HEK293 (cell line): ENCODE measurements around the gene ARCN1.

Source experiments
- CTCF ChIA-PET: fragments of 350-600 bp; formaldehyde crosslinking; extraction: SDS; loops from one replicate; lab custom pipeline; 2021; ENCODE audit warnings: antibody characterized with exemption; lab: Yijun Ruan, JAX
- POLR2A ChIA-PET: fragments of 300-600 bp; formaldehyde crosslinking; extraction: SDS; loops from one replicate; lab custom pipeline; 2020; ENCODE audit warnings: antibody characterized with exemption, inconsistent platforms; lab: Yijun Ruan, JAX
- H3K27ac ChIP-seq: fragments of 200-500 bp; sonication (Bioruptor generic); 2 replicates; pipeline ENCODE4 v1.5.1; 2014; ENCODE audit warnings: low read depth, low read length, control low read depth, inconsistent platforms; ENCODE audit errors: extremely low read depth
- H3K36me3 ChIP-seq, 2 experiments: fragments of 200-500 bp in 1 of 2; sonication (Bioruptor generic) in 1 of 2; 1 replicate in 1 of 2; 2 replicates in 1 of 2; pipeline ENCODE4 v1.5.1; 2014 to 2017; ENCODE audit warnings: inconsistent platforms in 2 of 2, low read length in 2 of 2; ENCODE audit not compliant: control insufficient read depth in 2 of 2, insufficient read depth in 1 of 2
- H3K4me1 ChIP-seq: fragments of 200-500 bp; sonication (Bioruptor generic); 2 replicates; pipeline ENCODE4 v1.5.1; 2014; ENCODE audit warnings: mild to moderate bottlenecking, low read length, inconsistent platforms; ENCODE audit not compliant: control insufficient read depth, insufficient read depth
- H3K4me3 ChIP-seq: 2 replicates; pipeline ENCODE4 v1.5.1; 2011; ENCODE audit warnings: low read depth, mild to moderate bottlenecking, control low read depth, low read length, moderate library complexity
- H3K9me3 ChIP-seq: fragments of 200-500 bp; sonication (Bioruptor generic); 2 replicates; pipeline ENCODE4 v1.5.1; 2014; ENCODE audit warnings: low read depth, low read length, inconsistent platforms; ENCODE audit not compliant: control insufficient read depth, insufficient read depth
- GLI2 ChIP-seq: fragments of 450-650 bp; formaldehyde crosslinking; IDR thresholded peaks from 2 replicates; pipeline ENCODE4; 2017; ENCODE audit warnings: missing biosample characterization, missing genetic modification characterization, low read depth, borderline replicate concordance
- MYNN ChIP-seq: fragments of 450-650 bp; formaldehyde crosslinking; IDR thresholded peaks from 2 replicates; pipeline ENCODE4 v1.5.1; 2016; ENCODE audit warnings: missing biosample characterization, missing genetic modification characterization, borderline replicate concordance
- OSR2 ChIP-seq: fragments of 450-650 bp; formaldehyde crosslinking; IDR thresholded peaks from 2 replicates; pipeline ENCODE4 v1.5.1; 2016; ENCODE audit warnings: missing biosample characterization, missing genetic modification characterization
- PRDM10 ChIP-seq: fragments of 450-650 bp; formaldehyde crosslinking; IDR thresholded peaks from 2 replicates; pipeline ENCODE4 v1.5.1; 2016; ENCODE audit warnings: missing biosample characterization, missing genetic modification characterization
- REST ChIP-seq: fragments of 450-650 bp; formaldehyde crosslinking; IDR thresholded peaks from 2 replicates; pipeline ENCODE4 v1.5.1; 2016; ENCODE audit warnings: missing biosample characterization, missing genetic modification characterization
- ZBTB21 ChIP-seq: fragments of 450-650 bp; formaldehyde crosslinking; IDR thresholded peaks from 2 replicates; pipeline ENCODE4 v1.5.1; 2017; ENCODE audit warnings: missing biosample characterization, missing genetic modification characterization
- ZEB2 ChIP-seq: fragments of 450-650 bp; formaldehyde crosslinking; IDR thresholded peaks from 2 replicates; pipeline ENCODE4 v1.5.1; 2016; ENCODE audit warnings: missing biosample characterization, missing genetic modification characterization
- ZFP3 ChIP-seq: fragments of 450-650 bp; formaldehyde crosslinking; IDR thresholded peaks from 2 replicates; pipeline ENCODE4 v1.5.1; 2016; ENCODE audit warnings: low read depth, missing biosample characterization, missing genetic modification characterization
- ZNF266 ChIP-seq: fragments of 450-650 bp; formaldehyde crosslinking; IDR thresholded peaks from 2 replicates; pipeline ENCODE4 v1.5.1; 2016; ENCODE audit warnings: missing biosample characterization, missing genetic modification characterization, low read depth
- ZNF280D ChIP-seq: fragments of 450-650 bp; formaldehyde crosslinking; IDR thresholded peaks from 2 replicates; pipeline ENCODE4 v1.5.1; 2016; ENCODE audit warnings: missing biosample characterization, missing genetic modification characterization
- ZNF629 ChIP-seq: fragments of 450-650 bp; formaldehyde crosslinking; IDR thresholded peaks from 2 replicates; pipeline ENCODE4 v1.5.1; 2017; ENCODE audit warnings: missing biosample characterization, missing genetic modification characterization
- ZSCAN16 ChIP-seq: fragments of 450-650 bp; formaldehyde crosslinking; IDR thresholded peaks from 2 replicates; pipeline ENCODE4 v1.5.1; 2016; ENCODE audit warnings: missing biosample characterization, missing genetic modification characterization
- ZSCAN4 ChIP-seq: fragments of 450-650 bp; formaldehyde crosslinking; IDR thresholded peaks from 2 replicates; pipeline ENCODE4 v1.5.1; 2017; ENCODE audit warnings: missing biosample characterization, missing genetic modification characterization
- ZSCAN5A ChIP-seq: fragments of 450-650 bp; formaldehyde crosslinking; IDR thresholded peaks from 2 replicates; pipeline ENCODE4 v1.5.1; 2016; ENCODE audit warnings: missing biosample characterization, missing genetic modification characterization
- TF ChIP-seq, protein P1 (sequence below): fragments of 450-650 bp; formaldehyde crosslinking; IDR thresholded peaks from 2 replicates; pipeline ENCODE4 v1.5.1; 2017; ENCODE audit warnings: missing biosample characterization, missing genetic modification characterization
- TF ChIP-seq, protein P2 (sequence below): fragments of 450-650 bp; formaldehyde crosslinking; conservative IDR thresholded peaks from 2 replicates; pipeline ENCODE4 v1.5.1; 2016; ENCODE audit warnings: low read depth, missing biosample characterization, missing genetic modification characterization

The ARCN1 gene

DNA sequence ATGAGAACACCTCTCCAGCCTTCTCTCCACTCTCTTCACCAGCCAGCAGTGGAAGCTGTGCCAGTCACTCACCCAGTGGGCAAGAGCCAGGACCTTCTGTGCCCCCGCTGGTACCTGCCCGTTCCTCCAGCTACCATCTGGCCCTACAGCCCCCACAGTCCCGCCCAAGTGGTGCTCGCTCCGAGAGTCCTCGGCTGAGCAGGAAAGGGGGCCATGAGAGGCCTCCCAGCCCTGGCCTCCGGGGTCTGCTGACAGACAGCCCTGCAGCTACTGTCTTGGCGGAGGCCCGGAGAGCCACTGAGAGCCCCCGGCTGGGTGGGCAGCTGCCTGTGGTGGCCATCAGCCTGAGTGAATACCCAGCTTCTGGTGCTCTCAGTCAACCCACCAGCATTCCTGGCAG lies 55.4 kb downstream of the ARCN1 start:
- no peak overlapping the region for H3K4me3 ChIP-seq
- H3K4me1 ChIP-seq: peaks cover 4% of the 10 kb centered on the region; the same call in 1 of the 2 replicates
- CTCF ChIA-PET: interaction anchor here (1.0 kb wide), 1 partner anchor 16 kb away, joined by 3 read pairs; no protein-coding TSS in a partner anchor
- TF ChIP-seq ZEB2: no peak
- TF ChIP-seq PRDM10 (tag by site-specific recombination): no peak
- no peak for TF ChIP-seq GLI2 (tag by site-specific recombination)
- TF ChIP-seq MYNN (tag by site-specific recombination): no peak
- TF ChIP-seq, protein P1, sequence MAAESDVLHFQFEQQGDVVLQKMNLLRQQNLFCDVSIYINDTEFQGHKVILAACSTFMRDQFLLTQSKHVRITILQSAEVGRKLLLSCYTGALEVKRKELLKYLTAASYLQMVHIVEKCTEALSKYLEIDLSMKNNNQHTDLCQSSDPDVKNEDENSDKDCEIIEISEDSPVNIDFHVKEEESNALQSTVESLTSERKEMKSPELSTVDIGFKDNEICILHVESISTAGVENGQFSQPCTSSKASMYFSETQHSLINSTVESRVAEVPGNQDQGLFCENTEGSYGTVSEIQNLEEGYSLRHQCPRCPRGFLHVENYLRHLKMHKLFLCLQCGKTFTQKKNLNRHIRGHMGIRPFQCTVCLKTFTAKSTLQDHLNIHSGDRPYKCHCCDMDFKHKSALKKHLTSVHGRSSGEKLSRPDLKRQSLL (tag by site-specific recombination): no peak
- TF ChIP-seq, protein P2, sequence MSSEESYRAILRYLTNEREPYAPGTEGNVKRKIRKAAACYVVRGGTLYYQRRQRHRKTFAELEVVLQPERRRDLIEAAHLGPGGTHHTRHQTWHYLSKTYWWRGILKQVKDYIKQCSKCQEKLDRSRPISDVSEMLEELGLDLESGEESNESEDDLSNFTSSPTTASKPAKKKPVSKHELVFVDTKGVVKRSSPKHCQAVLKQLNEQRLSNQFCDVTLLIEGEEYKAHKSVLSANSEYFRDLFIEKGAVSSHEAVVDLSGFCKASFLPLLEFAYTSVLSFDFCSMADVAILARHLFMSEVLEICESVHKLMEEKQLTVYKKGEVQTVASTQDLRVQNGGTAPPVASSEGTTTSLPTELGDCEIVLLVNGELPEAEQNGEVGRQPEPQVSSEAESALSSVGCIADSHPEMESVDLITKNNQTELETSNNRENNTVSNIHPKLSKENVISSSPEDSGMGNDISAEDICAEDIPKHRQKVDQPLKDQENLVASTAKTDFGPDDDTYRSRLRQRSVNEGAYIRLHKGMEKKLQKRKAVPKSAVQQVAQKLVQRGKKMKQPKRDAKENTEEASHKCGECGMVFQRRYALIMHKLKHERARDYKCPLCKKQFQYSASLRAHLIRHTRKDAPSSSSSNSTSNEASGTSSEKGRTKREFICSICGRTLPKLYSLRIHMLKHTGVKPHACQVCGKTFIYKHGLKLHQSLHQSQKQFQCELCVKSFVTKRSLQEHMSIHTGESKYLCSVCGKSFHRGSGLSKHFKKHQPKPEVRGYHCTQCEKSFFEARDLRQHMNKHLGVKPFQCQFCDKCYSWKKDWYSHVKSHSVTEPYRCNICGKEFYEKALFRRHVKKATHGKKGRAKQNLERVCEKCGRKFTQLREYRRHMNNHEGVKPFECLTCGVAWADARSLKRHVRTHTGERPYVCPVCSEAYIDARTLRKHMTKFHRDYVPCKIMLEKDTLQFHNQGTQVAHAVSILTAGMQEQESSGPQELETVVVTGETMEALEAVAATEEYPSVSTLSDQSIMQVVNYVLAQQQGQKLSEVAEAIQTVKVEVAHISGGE (tag by site-specific recombination): no peak
- no peak for TF ChIP-seq ZBTB21 (tag by site-specific recombination)
- no peak for TF ChIP-seq ZSCAN5A
- no peak for TF ChIP-seq OSR2 (tag by site-specific recombination)
- TF ChIP-seq ZFP3 (tag by site-specific recombination): no peak
- TF ChIP-seq ZSCAN16 (tag by site-specific recombination): no peak
- no peak for TF ChIP-seq ZNF280D
- no peak for TF ChIP-seq REST
- TF ChIP-seq ZSCAN4 (tag by site-specific recombination): no peak
- no peak for TF ChIP-seq ZNF266
- no peak for TF ChIP-seq ZNF629
- TF ChIP-seq, all 188 proteins: peak for 0
- POLR2A ChIA-PET: no interaction called here
- Histone ChIP-seq H3K9me3 (no peaks in the 10 kb centered on the region), H3K27ac (no peak overlapping the region), H3K36me3 (peaks cover 0 to 65% of the 10 kb centered on the region in 2 experiments; a peak in 1 of 3 replicates)
